ENCODE data around the gene FDX2.
"Not testable (repeated sequence)": the region's sequence is repeated elsewhere in the genome, so short reads cannot be mapped to it uniquely, and the experiment has no call there.

FDX2 gene

GRCh38 chr19:10315335-10316214 lies at the start of gene FDX2:
TSS of gene FDX2 (minus strand) at chr19:10316015. CDS start at chr19:10315996, 19 bp downstream.
- ATAC-seq = peak; percentile 89 to 93

DNA sequence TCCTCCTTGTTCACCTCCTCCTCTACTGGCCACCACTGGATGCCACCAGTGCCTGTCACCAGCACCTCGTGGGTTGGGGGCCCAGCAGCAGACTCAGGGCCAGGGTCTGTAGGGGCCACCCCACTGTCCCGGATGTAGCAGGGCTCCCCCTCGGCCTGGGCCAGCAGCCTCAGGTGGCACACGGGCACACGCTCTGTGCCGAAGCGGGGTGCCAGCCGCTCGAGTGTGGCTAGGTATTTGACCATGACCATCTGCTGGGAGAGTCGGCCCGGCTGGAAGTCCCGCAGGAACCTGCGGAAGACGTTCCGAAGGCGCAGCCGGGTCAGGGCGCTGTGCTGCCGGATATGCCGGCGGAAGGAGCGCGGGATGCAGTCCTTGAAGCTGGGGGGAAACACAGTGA lies 49.7 kb upstream of the FDX2 start:
- ATAC-seq = no peak

DNA sequence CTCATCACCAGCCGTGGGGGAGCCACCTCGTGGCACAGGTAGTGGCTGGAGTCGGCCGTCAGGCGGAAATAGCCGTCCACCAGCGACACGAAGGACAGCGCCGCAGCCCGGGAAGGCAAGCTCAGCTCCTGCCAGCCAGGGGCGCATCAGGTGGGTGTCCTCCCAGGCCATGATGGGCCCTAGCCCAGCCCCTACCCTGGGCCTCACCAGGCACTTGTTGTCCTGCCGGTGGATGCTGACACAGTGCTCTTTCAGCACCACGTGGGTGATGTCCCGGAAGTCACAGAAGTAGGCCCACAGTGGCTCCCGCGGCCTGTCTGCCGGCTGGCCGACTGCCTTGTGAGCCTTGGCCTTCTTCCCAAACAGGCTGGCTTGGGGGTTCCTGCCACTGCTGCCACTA lies 48.8 kb upstream of the FDX2 start:
- ATAC-seq = no peak

DNA sequence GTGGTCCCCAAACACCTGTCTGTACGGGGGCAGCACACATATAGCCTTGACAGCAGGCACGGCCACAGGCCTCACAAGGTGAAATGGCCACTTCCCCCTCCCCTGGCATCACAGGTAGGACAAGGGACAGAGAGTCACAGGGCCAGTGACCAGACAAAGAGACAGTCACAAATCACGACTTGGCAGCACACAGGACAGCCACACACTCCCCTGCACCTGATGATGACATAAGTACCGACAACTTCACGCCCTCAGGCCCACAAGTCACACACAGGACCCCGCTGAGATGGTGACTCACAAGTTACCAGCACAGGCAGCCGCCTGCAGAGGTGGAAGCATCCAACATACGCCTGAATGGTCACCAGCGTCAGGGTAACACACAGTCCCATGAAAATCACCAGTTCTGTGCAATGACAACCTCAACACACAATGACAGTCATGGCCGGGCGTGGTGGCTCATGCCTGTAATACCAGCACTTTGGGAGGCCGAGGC lies 48.0 kb upstream of the FDX2 start:
- ATAC-seq = no peak

DNA sequence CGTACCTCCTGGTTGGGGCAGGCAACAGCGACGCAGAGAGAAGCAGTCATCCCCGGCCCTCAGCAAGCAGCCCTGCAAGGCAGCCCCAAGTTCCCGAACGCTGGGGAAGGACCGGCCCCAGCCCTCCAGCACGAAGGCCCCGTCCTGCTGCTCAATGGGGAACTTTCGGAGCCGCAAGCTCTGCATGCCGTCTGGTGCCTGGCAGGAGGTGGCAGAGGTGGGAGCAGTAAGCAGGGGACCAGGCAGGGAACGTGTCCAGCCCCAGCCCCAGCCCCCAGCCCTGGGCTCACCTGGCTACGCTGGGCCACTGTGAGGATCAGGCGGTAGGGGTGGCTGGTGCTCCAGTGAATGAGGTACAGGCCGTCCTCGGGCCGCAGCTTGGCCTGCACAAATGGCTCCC lies 46.4 kb upstream of the FDX2 start:
- no peak for ATAC-seq

- no peak for ATAC-seq
These were observed 45.8 kb upstream of the FDX2 start for GRCh38 chr19:10361569-10362011.

- ATAC-seq = no peak
These were observed 40.6 kb upstream of the FDX2 start for GRCh38 chr19:10356431-10356830.

DNA sequence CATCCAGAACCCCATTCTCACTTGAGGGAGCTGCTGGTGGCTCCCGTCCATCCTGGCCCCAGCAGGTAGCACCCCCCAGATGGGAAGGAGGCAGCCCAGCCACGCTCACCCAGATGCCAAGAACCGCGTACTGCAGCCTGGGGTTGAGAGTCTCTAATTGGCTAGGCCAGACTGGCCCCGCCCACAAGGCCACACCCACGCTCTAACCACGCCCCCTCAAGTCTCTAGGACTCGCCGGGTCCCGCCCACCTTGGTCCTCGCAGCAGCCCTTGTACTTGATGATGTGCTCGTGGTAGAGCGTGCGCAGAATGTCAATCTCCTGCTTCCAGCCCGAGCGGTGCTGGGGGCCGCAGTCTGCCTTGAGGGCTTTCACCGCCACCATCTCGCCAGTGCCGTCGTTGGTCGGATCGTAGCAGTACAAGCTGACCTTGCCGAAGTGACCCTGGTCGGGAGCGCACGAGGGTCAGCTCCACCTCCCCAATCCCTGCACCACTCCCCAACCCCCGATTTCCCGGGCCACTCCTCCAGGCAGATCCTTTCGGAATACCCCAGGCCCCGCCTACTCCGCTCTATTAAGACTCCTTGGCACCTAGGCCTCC lies 38.1 kb upstream of the FDX2 start:
- peak; percentile 38 to 41 for ATAC-seq

- no peak for ATAC-seq
These were observed 37.2 kb upstream of the FDX2 start for GRCh38 chr19:10352764-10353671.

DNA sequence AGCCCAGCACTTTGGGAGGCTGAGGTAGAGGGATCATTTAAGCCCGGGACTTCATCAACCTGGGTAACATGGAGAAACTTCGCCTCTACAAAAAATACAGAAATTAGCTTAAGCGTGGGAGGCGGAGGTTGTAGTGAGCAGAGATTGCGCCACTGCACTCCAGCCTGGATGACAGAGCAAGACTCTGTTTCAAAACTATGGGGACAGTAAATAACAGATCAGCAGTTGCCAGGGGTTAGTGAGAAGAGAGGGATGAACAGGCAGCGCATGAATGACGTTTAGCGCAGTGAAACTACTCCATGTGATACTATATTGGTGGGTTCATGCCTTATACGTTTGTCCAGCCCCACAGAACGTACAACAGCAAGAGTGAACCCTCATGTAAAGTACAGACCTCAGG lies 30.7 kb upstream of the FDX2 start:
- ATAC-seq = no peak

DNA sequence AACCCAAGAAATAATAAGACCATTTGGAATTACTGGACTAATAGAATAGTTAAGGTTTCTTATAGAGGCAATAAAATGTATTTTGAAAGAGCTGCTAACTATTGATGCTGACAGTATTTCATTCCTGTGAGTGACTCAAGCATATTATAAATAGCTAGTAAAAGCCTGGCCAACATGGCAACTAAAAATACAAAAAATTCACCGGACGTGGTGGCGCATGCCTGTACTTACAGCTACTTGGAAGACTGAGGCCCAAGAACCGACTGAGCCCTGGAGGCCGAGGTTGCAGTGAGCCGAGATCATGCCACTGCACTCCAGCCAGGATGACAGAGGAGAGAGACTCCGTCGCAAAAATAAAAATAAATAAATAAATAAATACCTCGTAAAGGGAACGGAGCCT lies 29.0 kb upstream of the FDX2 start:
- ATAC-seq = no peak

GRCh38 chr19:10343495-10343894 lies 27.7 kb upstream of the FDX2 start:
- ATAC-seq = no peak

- no peak for ATAC-seq
These were observed 24.2 kb upstream of the FDX2 start for GRCh38 chr19:10339977-10340376.

GRCh38 chr19:10339380-10339960 lies 23.7 kb upstream of the FDX2 start, which contains the start of gene ICAM3:
TSS of gene ICAM3 (minus strand) at chr19:10339624. CDS start at chr19:10339614, 10 bp downstream.
- peak; percentile 92 to 94 for ATAC-seq

- peak; percentile 12 to 18 for ATAC-seq
These were observed 23.1 kb upstream of the FDX2 start for GRCh38 chr19:10338940-10339339.

DNA sequence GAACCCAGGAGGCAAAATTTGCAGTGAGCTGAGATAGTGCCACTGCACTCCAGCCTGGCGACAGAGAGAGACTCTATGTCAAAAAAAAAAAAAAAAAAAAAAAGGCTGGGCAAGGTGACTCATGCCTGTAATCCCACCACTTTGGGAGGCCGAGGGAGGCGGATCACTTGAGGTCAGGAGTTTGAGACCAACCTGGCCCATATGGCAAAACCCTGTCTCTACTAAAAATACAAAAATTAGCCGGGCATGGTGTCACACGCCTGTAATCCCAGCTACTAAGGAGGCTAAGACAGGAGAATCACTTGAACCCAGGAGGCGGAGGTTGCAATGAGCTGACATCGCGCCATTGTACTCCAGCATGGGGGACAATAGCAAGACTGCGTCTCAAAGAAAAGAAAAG lies 20.9 kb upstream of the FDX2 start:
- not testable (repeated sequence) for ATAC-seq

DNA sequence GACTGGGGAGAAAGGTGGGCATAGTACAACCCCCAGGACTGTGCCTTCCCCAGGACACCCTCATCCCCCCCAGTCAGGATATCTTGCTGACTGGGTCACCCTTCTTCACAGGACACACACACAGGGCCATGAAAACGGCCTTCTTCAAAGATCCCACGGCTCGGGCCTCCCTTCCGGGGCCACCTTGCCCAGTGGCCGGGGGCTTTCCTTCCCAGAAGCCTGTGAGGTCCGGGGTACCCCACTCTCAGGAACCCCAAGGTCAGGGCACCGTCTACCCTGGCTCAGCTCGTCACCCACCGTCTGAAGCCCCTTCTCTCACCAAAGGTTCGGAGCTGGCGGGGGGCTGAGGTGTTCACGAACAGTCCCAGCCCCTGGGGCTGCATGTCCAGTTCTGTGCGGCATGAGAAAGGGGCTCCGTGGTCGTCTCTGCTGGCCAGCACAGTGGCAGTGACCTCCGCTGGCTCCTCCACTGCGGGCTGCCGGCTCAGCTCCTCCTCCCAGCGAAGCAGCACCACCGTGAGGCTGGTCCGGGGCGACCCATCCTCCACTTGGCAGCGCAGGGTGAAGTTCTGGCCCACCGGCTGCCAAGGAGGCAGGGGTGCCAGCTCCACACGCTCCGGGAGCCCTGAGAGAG lies 19.7 kb upstream of the FDX2 start:
- ATAC-seq = no peak

GRCh38 chr19:10334588-10335351 lies 19.0 kb upstream of the FDX2 start:
- ATAC-seq = no peak

- ATAC-seq = peak; percentile 0 to 1
These were observed 18.2 kb upstream of the FDX2 start for GRCh38 chr19:10333758-10334587.

Measured in activated CD4-positive, CD25-positive, alpha-beta regulatory T cell treated with anti-CD3 and anti-CD28 coated beads, Interleukin-2, amount 50 U/mL, for 24 hours (primary cell).